ENCODE data around the gene RFX1. TPM values are rescaled to one million over a fixed set of nuclear protein-coding genes. Genes with fewer than 3 reads are reported as not detected.
"Not testable (repeated sequence)": the region's sequence is repeated elsewhere in the genome, so short reads cannot be mapped to it uniquely, and the experiment has no call there.

RFX1 gene
- total and polyA plus RNA-seq, 7 donors, result 1.6 to 7.9 (median 2.1) TPM

DNA sequence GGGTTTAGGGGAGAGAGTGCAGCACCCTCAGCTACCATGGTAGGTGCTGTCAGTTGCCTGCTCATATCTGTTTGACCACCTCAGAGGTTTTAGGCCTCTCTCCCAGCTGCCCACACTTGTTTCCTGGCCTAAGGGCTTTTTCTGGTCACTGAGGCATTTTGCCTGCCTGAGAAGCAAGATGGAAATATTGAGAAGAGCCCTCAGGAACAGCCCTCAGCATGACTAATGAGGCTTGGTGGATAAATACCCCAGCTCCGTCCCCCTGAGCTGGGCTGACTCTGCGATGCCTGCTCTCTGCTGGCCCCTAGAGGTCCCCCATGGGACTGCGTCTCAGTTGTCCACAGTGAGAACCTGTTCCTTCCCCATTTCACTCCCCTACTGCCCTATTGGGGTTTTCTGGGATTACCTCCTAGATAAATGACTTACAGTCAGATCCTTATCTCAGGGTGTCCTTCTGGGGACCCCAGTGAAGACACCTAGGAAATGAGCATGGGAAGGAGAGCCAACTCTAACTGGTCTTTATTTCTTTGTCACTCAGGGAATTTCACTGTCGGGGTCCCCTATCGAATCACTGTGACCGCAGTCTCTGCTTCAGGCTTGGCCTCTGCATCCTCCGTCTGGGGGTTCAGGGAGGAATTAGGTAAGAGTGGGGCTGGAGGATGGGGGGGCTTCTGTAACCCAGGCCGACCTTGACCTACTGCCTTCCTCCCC lies 42.5 kb upstream of the RFX1 start:
- no peak overlapping the region for H3K27ac ChIP-seq
- TF ChIP-seq EP300 (IDR thresholded peaks at IDR 0.05) (no peak), POLR2AphosphoS5 (IDR thresholded peaks at IDR 0.05) (no peak), POLR2A (IDR thresholded peaks at IDR 0.05) (no peak), CTCF (IDR thresholded peaks at IDR 0.05) (peak in 3 of 4 experiments; percentile 47 to 67 (median 48))
- no peak for DNase-seq
- H3K36me3 ChIP-seq, result no peaks in the 10 kb centered on the region
- WGBS, 2 donors, result 73 to 80% methylated on average over 8 of the region's 8 CpGs
- H3K4me3 ChIP-seq, result no peak overlapping the region
- H3K27me3 ChIP-seq, result no peaks in the 10 kb centered on the region
- intact Hi-C loops (cut with DNase I), result loop anchor here (10.0 kb wide), 1 partner anchor 454 kb away; no protein-coding TSS in a partner anchor
- no peaks in the 10 kb centered on the region for H3K9me3 ChIP-seq
- H3K4me1 ChIP-seq, result no peaks in the 10 kb centered on the region

DNA sequence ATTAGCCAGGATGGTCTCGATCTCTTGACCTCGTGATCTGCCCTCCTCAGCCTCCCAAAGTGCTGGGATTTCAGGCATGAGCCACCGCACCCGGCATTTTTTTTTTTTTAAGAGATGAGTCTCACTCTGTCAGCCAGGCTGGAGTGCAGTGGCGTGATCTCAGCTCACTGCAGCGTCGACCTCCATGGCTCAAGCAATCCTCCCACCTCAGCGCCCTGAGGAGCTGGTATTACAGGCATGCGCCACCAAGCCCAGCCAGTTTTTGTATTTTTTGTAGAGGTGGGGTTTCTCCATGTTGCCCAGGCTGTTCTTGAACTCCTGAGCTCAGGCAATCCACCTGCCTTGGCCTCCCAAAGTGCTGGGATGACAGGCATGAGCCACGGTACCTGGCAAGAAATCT lies 41.7 kb upstream of the RFX1 start:
- not testable (repeated sequence) for H3K36me3 ChIP-seq, DNase-seq, H3K4me1 ChIP-seq, H3K9me3 ChIP-seq, H3K27ac ChIP-seq, H3K4me3 ChIP-seq, H3K27me3 ChIP-seq
- 96 to 99% methylated on average over 10 of the region's 10 CpGs for WGBS, 2 donors
- intact Hi-C loops (cut with DNase I), result loop anchor here (10.0 kb wide), 1 partner anchor 453 kb away; no protein-coding TSS in a partner anchor

GRCh38 chr19:14042659-14043608 lies 36.8 kb upstream of the RFX1 start:
- not testable (repeated sequence) for H3K27ac ChIP-seq, H3K9me3 ChIP-seq, DNase-seq, H3K27me3 ChIP-seq, H3K4me1 ChIP-seq, H3K36me3 ChIP-seq, H3K4me3 ChIP-seq
- intact Hi-C loops (cut with DNase I), result loop anchor here (10.0 kb wide), 1 partner anchor 448 kb away; no protein-coding TSS in a partner anchor
- 68 to 70% methylated on average over 19 of the region's 19 CpGs for WGBS, 2 donors
- peak in 2 of 4 experiments; percentile 26 to 40 for TF ChIP-seq CTCF (IDR thresholded peaks at IDR 0.05)

- DNase-seq, result no peak
- TF ChIP-seq CTCF (IDR thresholded peaks at IDR 0.05), result no peak
- TF ChIP-seq EP300 (IDR thresholded peaks at IDR 0.05), result no peak
- no peak for TF ChIP-seq POLR2A (IDR thresholded peaks at IDR 0.05)
- no peaks in the 10 kb centered on the region for H3K4me1 ChIP-seq
- H3K9me3 ChIP-seq, result no peaks in the 10 kb centered on the region
- no peak overlapping the region for H3K4me3 ChIP-seq
- no peaks in the 10 kb centered on the region for H3K27me3 ChIP-seq
- 83 to 93% methylated on average over 7 of the region's 7 CpGs for WGBS, 2 donors
- intact Hi-C loops (cut with DNase I), result no loop called here
- H3K27ac ChIP-seq, result no peak overlapping the region
- no peaks in the 10 kb centered on the region for H3K36me3 ChIP-seq
These were observed 33.1 kb upstream of the RFX1 start for GRCh38 chr19:14039181-14039580.

DNA sequence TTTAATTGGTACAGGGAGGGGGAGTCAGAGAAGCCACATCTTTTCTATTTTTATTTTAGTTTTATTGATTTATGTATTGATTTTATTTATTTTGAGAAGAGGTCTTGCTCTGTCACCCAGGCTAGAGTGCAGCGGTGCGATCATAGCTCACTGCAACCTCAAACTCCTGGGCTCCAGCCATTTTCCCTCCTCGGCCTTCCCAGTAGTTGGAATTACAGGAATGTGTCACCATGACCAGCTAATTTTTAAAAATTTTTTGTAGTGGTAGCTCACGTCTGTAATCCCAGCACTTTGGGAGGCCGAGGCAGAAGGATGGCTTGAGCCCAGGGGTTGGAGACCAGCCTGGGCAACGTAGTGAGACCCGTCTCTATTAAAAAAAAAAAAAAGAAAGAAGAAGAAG lies 29.6 kb upstream of the RFX1 start:
- WGBS, 2 donors, result 84 to 95% methylated on average over 7 of the region's 7 CpGs
- Histone ChIP-seq H3K4me1 (peaks cover 0 to 14% (median 12%) of the 10 kb centered on the region in 4 donors), H3K4me3 (no peak overlapping the region), H3K9me3 (no peaks in the 10 kb centered on the region), H3K36me3 (no peaks in the 10 kb centered on the region), H3K27ac (no peak overlapping the region), H3K27me3 (peaks cover 0 to 27% (median 9%) of the 10 kb centered on the region in 3 donors)
- intact Hi-C loops (cut with DNase I), result no loop called here
- TF ChIP-seq CTCF (IDR thresholded peaks at IDR 0.05) (no peak), POLR2AphosphoS5 (IDR thresholded peaks at IDR 0.05) (no peak), EP300 (IDR thresholded peaks at IDR 0.05) (no peak)
- no peak for DNase-seq

DNA sequence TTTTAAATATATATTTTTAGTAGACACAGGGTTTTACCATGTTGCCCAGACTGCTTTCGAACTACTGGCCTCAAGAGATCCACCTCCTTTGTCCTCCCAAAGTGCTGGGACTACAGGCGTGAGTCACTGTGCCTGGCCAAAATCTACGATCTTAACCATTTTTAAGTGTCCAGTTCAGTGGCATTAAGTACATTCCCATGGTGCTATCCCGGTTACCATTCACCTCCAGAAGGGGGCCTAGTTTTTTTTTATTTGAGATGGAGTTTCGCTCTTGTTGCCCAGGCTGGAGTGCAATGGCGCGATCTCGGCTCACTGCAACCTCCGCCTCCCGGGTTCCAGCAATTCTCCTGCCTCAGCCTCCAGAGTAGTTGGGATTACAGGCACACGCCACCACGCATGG lies 29.0 kb upstream of the RFX1 start:
- Histone ChIP-seq H3K4me1 (peaks cover 0 to 14% (median 12%) of the 10 kb centered on the region in 4 donors), H3K27me3 (peaks cover 0 to 28% (median 14%) of the 10 kb centered on the region in 3 donors)
- H3K9me3 ChIP-seq; H3K4me3 ChIP-seq; DNase-seq; intact Hi-C loops (cut with DNase I); H3K27ac ChIP-seq; H3K36me3 ChIP-seq: not testable (repeated sequence)
- 93 to 95% methylated on average over 12 of the region's 12 CpGs for WGBS, 2 donors
